Jurkat, Clone E6-1 (cell line): ENCODE results near the gene ACKR4. TPM values are rescaled to one million over a fixed set of nuclear protein-coding genes. Genes with fewer than 3 reads are reported as not detected.
"Not testable (repeated sequence)": the region's sequence is repeated elsewhere in the genome, so short reads cannot be mapped to it uniquely, and the experiment has no call there.

Experiments used
- DNase-seq: peaks from one replicate; pipeline ENCODE4 v3.0.0-alpha.2; 2011; ENCODE audit warnings: low read depth, low spot score
- H3K4me3 ChIP-seq: 2 replicates; pipeline ENCODE4 v1.5.1; 2011; ENCODE audit warnings: mild to moderate bottlenecking, low read length, control low read depth, moderate library complexity
- polyA plus RNA-seq: library from polyadenylated mRNA; unstranded; fragments of >200 nt; gene quantifications from one replicate; pipeline ENCODE4 v1.2.1, GENCODE V29; 2012; ENCODE audit warnings: missing spikeins; ENCODE audit not compliant: insufficient read length, insufficient read depth

ACKR4 gene
- not detected for polyA plus RNA-seq

DNA sequence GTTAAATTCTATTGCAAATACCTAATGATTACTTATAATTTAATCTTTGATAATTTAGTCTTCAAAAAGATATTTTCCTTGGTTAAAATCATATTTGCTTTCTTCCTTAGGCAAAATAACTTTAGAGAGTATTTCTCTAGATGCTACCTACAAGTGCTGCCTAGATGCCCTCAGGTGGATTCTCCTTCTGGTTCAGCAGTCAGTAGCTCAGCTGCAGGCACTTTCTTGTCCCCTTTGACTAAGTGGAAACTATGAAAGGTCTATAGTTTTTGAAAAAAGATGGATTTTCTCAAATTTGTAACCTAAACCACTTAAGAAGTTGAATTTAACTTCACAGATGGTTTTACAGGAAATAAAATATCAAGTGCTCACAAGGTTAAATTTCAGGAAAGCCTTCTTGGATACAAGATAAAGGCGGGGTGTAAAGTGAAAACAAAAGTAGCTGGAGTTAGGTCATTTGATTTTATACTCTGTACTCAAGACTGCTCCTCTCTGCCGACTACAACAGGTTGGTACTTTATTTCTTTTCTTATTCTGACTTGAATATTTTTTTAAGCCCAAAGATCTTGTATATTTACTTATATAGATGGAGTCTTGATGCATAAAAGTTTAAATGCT lies at the start of gene ACKR4:
Gene ACKR4, plus strand, starts transcription at position 455 of the 618 bp plus-strand sequence. CDS start 3,128 bp downstream, outside the sequence.
- no peak within 1 kb of the TSS for H3K4me3 ChIP-seq
- DNase-seq = no peak

DNA sequence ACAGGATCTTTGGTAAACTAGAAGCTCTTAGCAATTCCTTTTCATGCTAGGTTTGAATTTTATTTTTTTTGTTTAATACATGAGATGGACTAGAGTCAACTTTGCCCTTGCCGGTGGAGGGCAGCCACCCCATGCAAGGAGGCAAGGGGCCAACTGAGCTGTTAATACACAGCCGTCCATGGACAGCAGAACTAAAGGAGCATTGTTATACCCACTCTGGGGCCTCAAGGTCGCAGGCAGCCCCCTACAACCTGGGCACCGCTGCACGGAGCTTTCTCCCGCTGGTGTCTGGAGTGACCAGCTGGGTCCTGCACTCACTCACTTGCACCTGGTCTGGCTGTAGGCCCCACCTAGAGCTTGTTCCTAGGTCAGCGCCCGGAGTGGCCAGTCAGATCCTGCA lies 47.9 kb upstream of the ACKR4 start:
- DNase-seq = no peak
- H3K4me3 ChIP-seq = no peak overlapping the region

DNA sequence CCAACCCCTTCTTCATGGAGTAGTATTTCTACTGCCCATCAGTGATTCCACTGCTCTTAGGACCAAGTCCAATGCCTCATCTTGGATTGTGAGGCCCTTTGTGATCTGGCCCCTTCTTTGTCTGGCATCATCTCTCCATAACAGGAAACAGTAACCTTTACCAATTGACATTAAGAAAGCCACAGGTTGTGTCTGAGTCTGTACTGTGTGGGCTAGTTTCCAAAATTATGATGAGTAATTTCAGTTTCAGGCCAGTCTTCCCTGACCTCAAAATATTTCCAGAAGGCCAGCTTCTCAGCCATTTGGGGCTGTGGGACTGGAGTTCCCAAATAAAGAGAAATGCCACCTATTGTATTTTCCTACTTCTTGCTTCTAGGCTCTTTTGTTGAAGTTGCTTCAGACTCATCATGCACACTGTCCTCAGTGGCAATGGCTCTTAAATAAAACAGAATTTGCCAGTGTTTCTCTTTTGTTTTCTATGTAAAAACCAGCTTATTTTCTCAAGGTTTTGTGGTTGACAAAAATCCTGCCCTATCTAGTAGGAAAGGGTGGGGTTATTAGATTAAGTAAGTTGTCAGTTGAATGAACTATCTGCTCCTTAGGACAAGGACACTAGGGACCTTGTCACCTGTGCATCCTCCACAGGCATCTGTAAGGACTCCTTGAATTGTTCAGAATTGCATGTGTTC lies 47.0 kb upstream of the ACKR4 start:
- DNase-seq = no peak
- H3K4me3 ChIP-seq = no peak overlapping the region

DNA sequence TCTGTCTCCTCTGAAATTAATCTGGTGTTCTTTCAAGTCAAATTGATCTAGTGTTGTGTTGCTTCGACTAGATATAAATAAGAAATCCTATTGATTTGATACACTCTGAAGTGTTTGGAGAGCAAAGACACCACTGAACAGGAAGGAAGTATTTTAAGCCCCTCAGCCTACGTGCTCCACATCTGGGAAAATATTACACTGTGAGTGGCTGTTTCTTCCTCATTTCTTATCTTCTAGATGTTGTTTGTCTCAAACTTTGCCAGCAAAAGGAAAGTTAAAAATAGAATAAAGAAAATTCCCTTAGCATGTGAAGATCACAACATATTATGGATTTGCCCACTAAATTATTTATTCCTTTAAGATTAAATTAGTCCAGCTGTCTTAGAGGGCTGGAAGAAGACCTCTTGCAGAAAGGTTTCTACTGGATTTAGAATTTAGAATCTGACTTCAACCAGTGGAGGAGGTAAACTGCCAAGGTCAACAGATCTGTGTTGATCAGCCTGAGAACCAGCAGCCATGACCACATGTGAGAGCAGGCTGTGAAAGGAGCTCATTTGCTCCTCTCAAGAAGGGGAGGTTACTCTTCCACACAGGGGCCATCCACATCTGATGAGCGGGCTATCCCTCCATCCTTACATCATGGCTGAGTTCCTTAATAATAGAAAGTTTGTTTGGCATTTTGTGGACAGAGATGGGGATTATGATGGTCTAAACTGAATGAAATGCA lies 46.3 kb upstream of the ACKR4 start:
- no peak overlapping the region for H3K4me3 ChIP-seq
- no peak for DNase-seq

DNA sequence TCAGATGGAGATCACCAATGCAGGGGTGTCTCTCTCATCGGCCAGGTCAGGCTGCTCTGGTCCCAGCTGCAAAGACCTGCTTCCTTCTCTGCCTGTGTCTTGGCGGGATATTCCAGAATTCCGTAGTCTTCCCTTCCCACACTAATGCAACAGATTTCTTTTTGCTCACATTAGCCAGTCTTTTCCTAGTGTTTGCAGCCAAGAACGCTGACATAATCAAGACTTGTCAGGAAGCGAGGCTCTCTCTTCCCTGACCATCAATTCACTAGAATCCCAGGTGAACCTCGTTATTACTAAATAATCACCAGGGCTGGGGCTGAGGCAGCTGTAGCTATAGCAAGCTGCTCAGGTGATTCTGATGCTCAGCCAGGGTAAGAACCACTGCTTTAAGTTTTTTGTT lies 43.2 kb upstream of the ACKR4 start:
- no peak for DNase-seq

DNA sequence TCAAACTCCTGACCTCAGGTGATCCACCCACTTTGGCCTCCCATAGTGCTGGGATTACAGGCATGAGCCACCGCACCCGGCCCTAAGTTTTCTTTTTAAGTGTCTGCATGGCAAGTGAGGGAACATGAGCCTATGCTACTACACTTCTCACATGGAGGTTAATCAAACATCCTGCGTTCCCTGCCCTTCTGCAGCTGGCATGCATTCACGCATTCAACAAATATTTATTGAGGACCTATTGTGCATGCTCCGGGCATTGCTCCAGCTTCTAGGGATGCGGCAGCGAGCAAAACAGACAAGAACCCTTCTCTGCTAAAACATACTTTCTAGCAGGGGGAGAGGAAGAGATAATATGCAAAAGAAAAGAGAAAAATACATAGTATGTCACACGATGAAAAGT lies 42.6 kb upstream of the ACKR4 start:
- no peak for DNase-seq
- no peak overlapping the region for H3K4me3 ChIP-seq

More for the DNA sequence above, 43.2 kb upstream of the ACKR4 start:
- H3K4me3 ChIP-seq = no peak overlapping the region

DNA sequence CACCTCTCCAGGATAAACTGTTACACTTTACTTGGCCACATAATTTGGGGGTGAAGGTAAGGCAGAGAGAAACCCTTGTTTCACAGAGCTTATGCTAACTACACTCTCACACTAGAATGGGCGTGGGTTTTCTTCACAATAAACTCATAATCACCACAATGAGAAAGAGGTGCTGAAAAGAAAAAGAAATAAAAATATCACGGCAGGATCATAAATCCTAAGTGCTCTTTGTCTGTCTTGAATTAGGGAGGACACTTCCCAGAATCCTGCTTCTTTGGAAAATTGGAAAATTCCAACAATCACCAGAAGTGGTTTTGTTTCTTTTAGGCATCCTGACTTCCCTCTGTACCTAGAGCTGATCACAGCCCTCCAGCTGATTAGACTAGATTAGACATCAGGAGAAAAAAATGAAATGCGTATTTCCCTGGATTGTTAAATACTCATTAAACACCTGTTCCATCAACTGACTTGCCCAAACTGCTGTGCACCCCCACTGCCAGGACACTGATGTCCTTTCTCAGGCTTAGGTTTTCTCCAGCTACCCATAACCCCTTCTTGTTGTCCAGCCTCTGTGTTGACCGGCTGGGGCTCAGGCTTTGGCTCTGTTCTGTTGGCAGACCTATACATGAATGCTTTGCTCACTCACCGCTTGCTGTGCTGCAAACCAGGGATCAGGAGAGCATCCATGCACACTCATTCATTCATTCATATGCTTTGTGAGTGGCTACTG lies 41.6 kb upstream of the ACKR4 start:
- no peak overlapping the region for H3K4me3 ChIP-seq
- DNase-seq = no peak

DNA sequence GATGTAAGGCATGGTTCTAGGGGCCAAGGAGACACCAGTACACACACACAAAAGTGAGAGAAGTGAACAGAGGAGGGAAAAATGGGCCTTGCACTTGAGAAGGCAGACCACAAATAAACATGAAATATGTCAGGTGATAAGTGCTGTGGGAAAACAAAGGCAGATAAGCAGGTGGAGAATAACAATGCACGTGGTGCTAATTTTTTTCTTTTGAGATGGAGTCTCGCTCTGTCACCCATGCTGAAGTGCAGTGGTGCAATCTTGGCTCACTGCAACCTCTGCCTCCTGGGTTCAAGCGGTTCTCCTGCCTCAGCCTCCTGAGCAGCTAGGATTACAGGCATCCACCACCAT lies 41.1 kb upstream of the ACKR4 start:
- not testable (repeated sequence) for H3K4me3 ChIP-seq, DNase-seq

DNA sequence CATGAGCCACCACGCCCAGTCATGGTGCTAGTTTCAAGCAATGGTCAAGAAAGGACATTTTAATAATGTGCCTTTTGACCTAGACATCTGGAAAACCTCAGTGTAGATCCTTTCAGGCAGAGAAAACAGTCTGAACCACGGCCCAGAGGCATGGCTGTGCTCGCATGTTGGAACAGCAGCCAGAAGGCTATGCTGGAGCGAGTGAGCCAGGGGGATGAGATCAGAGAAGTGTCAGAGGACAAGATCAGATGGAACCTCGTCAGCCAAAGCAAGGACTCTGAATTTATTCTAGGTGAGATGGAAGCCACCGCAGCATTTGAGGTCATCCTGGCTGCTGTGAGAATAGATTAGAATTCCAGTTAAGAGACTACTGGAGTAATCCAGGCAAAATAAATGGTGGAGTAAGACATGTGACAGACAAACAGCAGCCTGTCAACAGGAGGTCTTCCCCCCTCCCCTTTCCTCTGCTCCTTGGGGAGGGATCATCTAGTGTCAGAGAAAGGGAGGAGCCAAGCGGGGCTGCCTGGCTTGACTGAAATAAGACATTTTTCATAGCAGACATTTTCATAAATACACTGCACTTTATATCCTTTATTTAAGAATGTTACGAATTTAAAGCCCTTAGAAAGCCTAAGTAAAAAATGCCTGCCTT lies 40.4 kb upstream of the ACKR4 start:
- H3K4me3 ChIP-seq = no peak overlapping the region
- DNase-seq = no peak

DNA sequence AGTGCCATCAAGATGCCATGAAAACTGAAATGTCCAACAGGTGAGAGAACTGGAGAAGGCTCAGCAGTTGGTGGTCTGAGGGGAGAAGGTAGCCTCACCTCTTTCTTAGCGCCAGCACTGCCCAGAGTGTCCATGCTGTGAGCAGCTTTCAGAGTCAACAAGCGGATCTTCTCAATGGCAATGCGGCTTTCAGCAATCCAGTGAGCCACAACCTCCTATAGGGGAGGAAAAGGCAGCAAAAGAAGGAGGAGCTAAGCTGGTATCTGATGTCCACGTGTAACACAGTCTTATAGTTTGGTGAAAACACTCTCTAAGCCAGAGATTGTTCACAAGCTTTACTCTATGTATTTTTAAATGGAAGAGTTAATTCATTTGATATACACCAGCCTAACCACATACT lies 36.1 kb upstream of the ACKR4 start:
- no peak overlapping the region for H3K4me3 ChIP-seq
- DNase-seq = no peak

DNA sequence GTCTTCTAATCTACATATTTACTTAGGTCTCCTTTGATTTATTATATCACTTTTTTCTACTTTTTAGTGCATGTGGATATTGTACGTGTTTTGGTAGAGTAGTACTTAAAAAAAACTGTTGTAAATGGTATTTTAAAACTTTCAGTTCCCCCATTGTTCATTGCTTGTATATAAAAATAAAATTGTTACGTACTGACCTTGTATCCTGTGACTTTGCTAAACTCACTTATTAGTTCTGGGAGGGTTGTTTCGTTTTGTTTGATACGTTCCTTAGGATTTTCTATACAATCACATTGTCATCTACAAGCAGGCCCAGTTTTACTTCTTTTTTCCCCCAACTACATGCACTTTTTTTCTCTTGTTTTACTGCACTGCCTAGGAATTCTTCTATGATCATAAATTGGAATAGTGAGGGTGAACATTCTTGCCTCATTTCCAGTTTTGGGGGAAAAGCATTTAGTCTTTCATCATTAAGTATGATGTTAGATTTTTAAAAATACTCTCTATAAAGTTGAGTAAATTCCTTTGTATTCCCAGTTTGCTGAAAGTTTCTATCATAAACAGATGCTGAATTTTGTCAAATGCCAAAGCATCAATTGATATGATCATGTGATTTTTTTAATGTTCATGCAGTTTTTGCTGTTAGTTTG lies 33.5 kb upstream of the ACKR4 start:
- DNase-seq = no peak

DNA sequence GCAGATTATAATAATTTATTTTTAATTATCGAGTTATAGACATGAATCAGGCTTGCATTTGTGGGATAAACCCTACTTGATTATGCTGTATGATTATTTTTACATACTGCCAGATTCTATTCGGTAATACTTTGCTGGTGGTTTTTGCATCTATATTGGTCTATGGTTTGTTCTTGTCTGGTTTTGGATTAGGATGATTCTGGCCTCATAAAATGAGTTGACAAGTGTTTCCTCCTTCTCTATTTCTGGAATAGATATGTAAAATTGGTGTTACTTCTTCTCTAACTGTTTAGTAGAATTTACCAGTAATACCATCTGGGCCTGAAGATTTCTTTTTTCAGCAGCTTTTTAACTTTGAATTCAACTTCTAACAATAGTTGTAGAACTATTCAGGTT lies 33.0 kb upstream of the ACKR4 start:
- H3K4me3 ChIP-seq = no peak overlapping the region
- DNase-seq = no peak

More for the DNA sequence above, 33.5 kb upstream of the ACKR4 start:
- H3K4me3 ChIP-seq = no peak overlapping the region

DNA sequence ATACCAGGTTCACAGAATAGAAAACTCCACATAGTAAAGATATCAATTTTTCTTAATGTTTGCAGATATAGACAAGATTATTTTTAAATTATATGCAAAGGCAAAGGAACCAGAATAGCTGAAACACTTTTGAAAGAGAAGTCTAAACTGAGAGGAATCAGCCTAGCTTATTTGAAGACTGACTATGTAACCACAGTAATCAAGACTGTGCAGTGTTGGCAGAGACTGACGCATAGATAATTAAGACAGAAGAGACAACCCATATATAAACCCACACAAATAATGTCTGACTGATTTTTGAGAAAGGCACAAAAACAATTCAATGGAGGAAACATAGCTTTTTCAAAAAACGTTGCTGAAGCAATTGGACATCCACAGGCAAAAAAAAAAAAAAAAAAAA lies 28.6 kb upstream of the ACKR4 start:
- no peak overlapping the region for H3K4me3 ChIP-seq
- DNase-seq = no peak

DNA sequence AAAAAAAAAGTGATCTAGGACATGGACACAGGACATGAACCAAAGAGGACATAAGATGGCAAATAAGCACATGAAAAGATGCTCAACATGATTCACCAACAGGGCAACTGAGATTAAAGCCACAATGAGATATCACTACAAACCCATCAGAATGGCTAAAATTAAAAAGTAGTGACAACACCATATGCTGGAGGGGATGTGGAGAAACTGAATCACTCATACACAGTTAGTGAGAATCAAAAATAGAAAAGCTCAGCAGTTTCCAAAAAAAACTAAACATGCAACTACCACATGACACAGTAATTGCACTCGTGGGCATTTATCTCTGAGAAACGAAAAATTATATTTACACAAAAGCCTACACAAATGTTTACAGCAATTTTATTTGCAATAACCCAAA lies 27.9 kb upstream of the ACKR4 start:
- DNase-seq = no peak
- no peak overlapping the region for H3K4me3 ChIP-seq

DNA sequence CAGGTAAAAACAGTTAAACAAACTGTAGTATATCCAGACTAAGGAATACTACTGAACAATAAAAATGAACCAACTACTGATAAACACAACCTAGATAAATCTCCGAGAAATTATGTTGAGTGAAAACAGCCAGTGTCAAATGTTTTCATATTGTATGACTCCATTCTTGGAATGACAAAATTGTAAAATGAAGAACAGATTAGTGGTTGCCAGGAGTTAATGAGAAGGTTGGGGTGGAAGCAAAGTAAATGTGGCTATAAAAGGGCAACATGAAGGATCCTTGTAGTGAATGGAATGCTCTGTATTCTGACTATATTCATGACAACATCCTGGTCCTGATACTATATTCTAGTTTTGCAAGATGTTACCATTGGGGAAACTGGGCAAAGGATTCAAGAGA lies 27.5 kb upstream of the ACKR4 start:
- no peak overlapping the region for H3K4me3 ChIP-seq
- DNase-seq = no peak

DNA sequence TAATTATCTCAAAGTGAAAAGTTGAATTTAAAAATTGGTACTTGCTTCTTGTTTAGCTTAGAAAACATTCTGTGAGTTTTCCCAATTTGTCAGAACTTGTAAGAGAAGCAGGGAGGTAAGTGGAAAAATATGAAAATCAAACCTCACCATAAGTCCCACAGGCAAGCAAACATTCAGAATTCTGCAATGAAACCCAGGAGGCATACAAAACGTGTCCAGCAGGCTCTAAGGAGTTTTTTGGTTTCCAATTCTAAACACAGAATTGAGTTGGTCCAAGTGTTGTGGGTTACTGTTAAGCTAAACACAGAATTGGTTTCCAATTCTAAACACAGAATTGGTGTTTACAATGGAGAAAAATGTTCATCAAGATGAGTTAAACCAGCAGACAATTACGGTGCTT lies 27.1 kb upstream of the ACKR4 start:
- no peak for DNase-seq
- no peak overlapping the region for H3K4me3 ChIP-seq

DNA sequence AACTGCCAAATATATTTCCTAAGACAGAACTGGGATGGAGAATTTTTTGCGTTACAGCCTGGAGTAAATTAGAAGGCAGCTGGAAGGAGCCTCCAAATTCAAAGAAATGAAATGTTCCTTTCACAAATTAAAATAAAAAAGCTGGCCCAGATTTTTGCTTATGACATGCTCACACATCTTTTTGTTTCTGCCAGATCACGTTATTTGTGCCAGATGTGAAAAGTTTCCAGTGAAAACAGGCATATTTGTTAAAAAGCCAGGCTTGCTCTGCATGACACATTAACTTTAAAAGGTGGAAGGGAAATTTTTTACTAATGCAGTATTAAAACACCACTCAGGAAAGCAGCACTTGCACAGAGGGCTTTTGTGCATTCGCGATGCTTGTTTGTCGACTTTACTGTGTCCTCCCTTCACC lies 23.3 kb upstream of the ACKR4 start:
- DNase-seq = no peak
- no peak overlapping the region for H3K4me3 ChIP-seq

DNA sequence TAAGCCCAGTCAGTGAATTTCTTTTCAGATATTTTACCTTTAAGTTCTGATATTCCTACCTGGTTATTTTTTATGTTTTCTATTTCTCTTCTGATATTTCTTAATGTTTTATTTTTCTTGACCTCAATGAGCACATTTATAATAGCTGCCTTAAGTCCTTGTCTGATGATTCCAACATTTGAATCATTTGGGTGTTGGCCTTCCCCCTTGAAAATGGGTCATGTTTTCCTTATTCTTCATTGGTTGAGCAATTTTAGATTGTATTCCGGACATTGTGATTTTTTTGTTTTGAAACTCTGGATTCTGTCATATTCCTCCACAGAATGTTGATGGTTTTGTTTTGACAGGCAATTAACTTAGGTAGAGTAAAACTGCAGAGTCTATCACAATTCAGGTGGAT lies 9.7 kb upstream of the ACKR4 start:
- no peak for DNase-seq
- H3K4me3 ChIP-seq = no peak overlapping the region

DNA sequence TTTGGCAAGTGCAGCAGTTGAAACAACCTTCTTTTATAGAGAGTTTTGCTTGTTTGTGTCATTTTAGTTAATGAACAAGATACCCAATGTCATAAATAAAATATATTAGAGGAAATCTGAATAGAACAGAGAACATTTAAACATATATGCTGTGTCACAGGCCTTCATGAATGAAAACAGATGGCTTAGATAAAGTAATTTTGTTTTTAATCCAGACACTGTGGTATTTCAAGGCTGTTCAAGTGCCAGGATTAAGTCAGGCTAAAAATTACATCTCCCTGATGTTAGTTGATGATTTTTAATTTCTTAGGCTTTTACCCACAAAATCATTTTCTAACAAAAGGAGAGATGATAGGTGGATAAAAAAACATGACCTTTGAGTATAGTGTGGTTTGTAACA lies 4.9 kb upstream of the ACKR4 start:
- H3K4me3 ChIP-seq = no peak overlapping the region

More for the DNA sequence above, 4.9 kb upstream of the ACKR4 start:
- DNase-seq = no peak
